ENCODE measurements around the gene AGBL4.
A peak's percentile ranks its signal among the peaks of the same experiment; 100 is the strongest.

The AGBL4 gene

GRCh38 chr1:48552903-48553606 lies 1470.7 kb downstream of the AGBL4 start:
- TF ChIP-seq CTCF (IDR thresholded peaks at IDR 0.05; ENCODE audit: unreplicated experiment in 3 of 3): no peak
- peaks cover 16% of the 10 kb centered on the region for H3K27me3 Mint-ChIP-seq (ENCODE audit: low read depth)
- H3K4me3 Mint-ChIP-seq: peak overlapping the region in 1 of 3 experiments; percentile 6
- H3K4me1 Mint-ChIP-seq: peaks cover 20% of the 10 kb centered on the region
- H3K36me3 Mint-ChIP-seq (ENCODE audit: low read depth): no peaks in the 10 kb centered on the region
- no peaks in the 10 kb centered on the region for H3K9me3 Mint-ChIP-seq
- H3K27ac Mint-ChIP-seq: peak overlapping the region; percentile 7 to 68 (median 20)

- no peak for TF ChIP-seq CTCF (IDR thresholded peaks at IDR 0.05; ENCODE audit: unreplicated experiment in 3 of 3)
- Mint-ChIP-seq H3K27me3 (ENCODE audit: low read depth) (peaks cover 12% of the 10 kb centered on the region), H3K36me3 (ENCODE audit: low read depth) (no peaks in the 10 kb centered on the region)
These were observed 1471.3 kb downstream of the AGBL4 start for GRCh38 chr1:48552420-48552819.

GRCh38 chr1:48548985-48549384 lies 1474.8 kb downstream of the AGBL4 start:
- peaks cover 24% of the 10 kb centered on the region for H3K4me1 Mint-ChIP-seq
- peaks cover 19% of the 10 kb centered on the region for H3K27me3 Mint-ChIP-seq (ENCODE audit: low read depth)
- no peak overlapping the region for H3K27ac Mint-ChIP-seq
- H3K4me3 Mint-ChIP-seq: no peak overlapping the region
- no peaks in the 10 kb centered on the region for H3K36me3 Mint-ChIP-seq (ENCODE audit: low read depth)
- TF ChIP-seq CTCF (IDR thresholded peaks at IDR 0.05; ENCODE audit: unreplicated experiment in 3 of 3): no peak
- H3K9me3 Mint-ChIP-seq: no peaks in the 10 kb centered on the region

More at GRCh38 chr1:48552420-48552819, 1471.3 kb downstream of the AGBL4 start:
- peak overlapping the region in 1 of 3 experiments; percentile 20 for H3K27ac Mint-ChIP-seq
- no peak overlapping the region for H3K4me3 Mint-ChIP-seq
- H3K9me3 Mint-ChIP-seq: no peaks in the 10 kb centered on the region
- H3K4me1 Mint-ChIP-seq: peaks cover 25% of the 10 kb centered on the region

- Mint-ChIP-seq H3K36me3 (ENCODE audit: low read depth) (no peaks in the 10 kb centered on the region), H3K4me1 (peaks cover 13% of the 10 kb centered on the region), H3K4me3 (no peak overlapping the region)
These were observed 1476.1 kb downstream of the AGBL4 start for GRCh38 chr1:48547561-48548220.

GRCh38 chr1:48543854-48544253 lies 1479.9 kb downstream of the AGBL4 start:
- Mint-ChIP-seq H3K36me3 (ENCODE audit: low read depth) (no peaks in the 10 kb centered on the region), H3K4me1 (peaks cover 13% of the 10 kb centered on the region), H3K4me3 (no peak overlapping the region), H3K27me3 (ENCODE audit: low read depth) (peaks cover 21% of the 10 kb centered on the region), H3K27ac (no peak overlapping the region), H3K9me3 (no peaks in the 10 kb centered on the region)
- TF ChIP-seq CTCF (IDR thresholded peaks at IDR 0.05; ENCODE audit: unreplicated experiment in 3 of 3): no peak

More at GRCh38 chr1:48547561-48548220, 1476.1 kb downstream of the AGBL4 start:
- Mint-ChIP-seq H3K27me3 (ENCODE audit: low read depth) (peaks cover 19% of the 10 kb centered on the region), H3K27ac (peak overlapping the region in 2 of 3 experiments; percentile 7 to 23), H3K9me3 (no peaks in the 10 kb centered on the region)
- TF ChIP-seq CTCF (IDR thresholded peaks at IDR 0.05; ENCODE audit: unreplicated experiment in 3 of 3): no peak

Data from nephron (organoid).